ENCODE data around the gene DHPS. TPM values are rescaled to one million over a fixed set of nuclear protein-coding genes. Genes with fewer than 3 reads are reported as not detected.
"Not testable (repeated sequence)": the region's sequence is repeated elsewhere in the genome, so short reads cannot be mapped to it uniquely, and the experiment has no call there.

Gene DHPS
- total RNA-seq, 4 donors from 2014 or later = 68.5 to 119 (median 80.9) TPM

- no peak for TF ChIP-seq CTCF (IDR thresholded peaks at IDR 0.05)
- ATAC-seq (ENCODE audit: low FRiP score) (no peak), DNase-seq (ENCODE audit: low spot score) (no peak)
Observed at GRCh38 chr19:12680034-12680433, 1.6 kb downstream of the DHPS start.

DNA sequence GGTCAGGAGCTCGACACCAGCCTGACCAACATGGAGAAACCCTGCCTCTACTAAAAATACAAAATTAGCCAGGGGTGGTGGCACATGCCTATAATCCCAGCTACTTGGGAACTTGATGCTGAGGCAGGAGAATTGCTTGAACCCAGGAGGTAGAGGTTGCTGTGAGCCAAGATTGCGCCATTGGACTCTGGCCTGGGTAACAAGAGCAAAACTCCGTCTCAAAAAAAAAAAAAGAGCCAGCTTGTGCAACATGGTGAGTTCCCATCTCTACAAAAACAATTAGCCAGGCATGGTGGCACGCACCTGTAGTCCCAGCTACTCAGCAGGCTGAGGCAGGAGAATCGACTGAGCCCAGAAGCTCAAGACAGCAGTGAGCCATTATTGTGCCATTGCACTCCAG, 3.6 kb downstream of the DHPS start:
- not testable (repeated sequence) for DNase-seq (ENCODE audit: low spot score); ATAC-seq (ENCODE audit: low FRiP score)

- no peak for DNase-seq (ENCODE audit: low spot score)
- no peak for ATAC-seq (ENCODE audit: low FRiP score)
- TF ChIP-seq CTCF (IDR thresholded peaks at IDR 0.05) = no peak
Observed at GRCh38 chr19:12676928-12677327, 4.8 kb downstream of the DHPS start.

- DNase-seq (ENCODE audit: low spot score) (peak; percentile 92), ATAC-seq (ENCODE audit: low FRiP score) (no peak)
- peak in 1 of 3 donors; percentile 51 for TF ChIP-seq CTCF (IDR thresholded peaks at IDR 0.05)
Observed at GRCh38 chr19:12676384-12676792, 5.3 kb downstream of the DHPS start.

DNA sequence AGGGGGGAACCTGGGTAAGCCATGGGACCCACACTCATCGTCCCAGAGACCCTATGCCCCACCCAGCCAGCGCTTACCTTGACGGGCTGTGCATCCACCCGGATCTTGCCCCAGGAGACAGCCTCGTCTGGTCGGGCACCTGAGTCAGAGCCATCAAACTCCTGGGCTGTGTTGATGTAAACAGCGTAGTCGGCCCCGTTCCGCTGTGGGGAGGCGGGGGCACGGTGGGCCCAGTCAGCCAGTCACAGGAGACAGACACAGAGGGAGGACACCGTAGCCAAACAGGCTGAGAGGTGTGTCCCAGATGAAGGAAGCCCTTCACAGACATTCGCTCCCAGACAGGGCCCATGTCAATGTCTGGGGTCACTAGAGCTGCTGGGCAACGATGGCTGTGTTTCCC, 5.7 kb downstream of the DHPS start:
- DNase-seq (ENCODE audit: low spot score) = no peak
- no peak for TF ChIP-seq CTCF (IDR thresholded peaks at IDR 0.05)
- ATAC-seq (ENCODE audit: low FRiP score) = no peak

DNA sequence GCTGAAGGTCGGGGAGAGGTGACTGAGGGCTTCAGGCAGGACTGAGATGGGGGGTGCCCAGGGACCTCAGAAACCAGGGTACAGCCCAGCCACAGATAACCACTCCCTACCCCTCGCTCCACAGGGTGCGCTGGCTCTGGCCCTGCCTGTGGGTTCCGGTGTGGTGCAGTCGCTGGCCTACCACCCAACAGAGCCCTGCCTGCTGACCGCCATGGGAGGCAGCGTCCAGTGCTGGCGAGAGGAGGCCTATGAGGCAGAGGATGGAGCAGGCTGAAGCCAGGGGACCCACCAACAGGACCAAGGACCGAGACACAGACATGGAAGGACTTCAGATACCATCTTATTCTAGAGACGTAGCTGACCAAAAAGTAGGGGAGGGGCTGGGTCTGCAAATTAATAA, 6.3 kb downstream of the DHPS start:
- DNase-seq (ENCODE audit: low spot score) = no peak
- no peak for TF ChIP-seq CTCF (IDR thresholded peaks at IDR 0.05)
- no peak for ATAC-seq (ENCODE audit: low FRiP score)

- DNase-seq (ENCODE audit: low spot score) (no peak), ATAC-seq (ENCODE audit: low FRiP score) (no peak)
- no peak for TF ChIP-seq CTCF (IDR thresholded peaks at IDR 0.05)
Observed at GRCh38 chr19:12672744-12673143, 8.9 kb downstream of the DHPS start.

Data from omental fat pad (tissue), 4 donors.